Panc1 (cell line): ENCODE data around the gene CEP41. TPM values are rescaled to one million over a fixed set of nuclear protein-coding genes. Genes with fewer than 3 reads are reported as not detected.

ENCODE experiments used
- ATAC-seq: fragments of 200-7000 bp; cut with Tn5 transposase; 2 replicates; pipeline ENCODE4 v1.9.1; 2020; ENCODE audit warnings: mild to moderate bottlenecking, moderate library complexity
- BruUV-seq: library from RNA; stranded (reverse); fragments of 400-500 nt; replicated peaks from 2 replicates; lab custom pipeline; 2021; lab: Mats Ljungman, UMichigan
- CTCF ChIA-PET: fragments of 300-600 bp; sonication (Branson Sonifier 250); formaldehyde crosslinking; loops from one replicate; lab custom pipeline; 2022; ENCODE audit warnings: antibody characterized with exemption; lab: Charles Lee
- POLR2A ChIA-PET: fragments of 300-600 bp; sonication (Branson Sonifier 250); formaldehyde crosslinking; loops from one replicate; lab custom pipeline; 2022; ENCODE audit warnings: antibody characterized with exemption; lab: Charles Lee
- DNase-seq: peaks from one replicate; pipeline ENCODE4 v3.0.0-alpha.2; 2010; ENCODE audit warnings: low read depth, low spot score
- H3K27ac ChIP-seq: 2 replicates; pipeline ENCODE4 v1.5.1; 2011; ENCODE audit warnings: mild to moderate bottlenecking, low read length, inconsistent platforms
- H3K27me3 ChIP-seq: fragments of 200-500 bp; sonication (Bioruptor generic); 2 replicates; pipeline ENCODE4 v1.6.0; 2014; ENCODE audit warnings: low read length, inconsistent platforms; ENCODE audit not compliant: control insufficient read depth, insufficient read depth
- H3K36me3 ChIP-seq: fragments of 200-500 bp; sonication (Bioruptor generic); 2 replicates; pipeline ENCODE4 v1.5.1; 2014; ENCODE audit warnings: inconsistent platforms, mild to moderate bottlenecking, low read length, moderate library complexity; ENCODE audit not compliant: control insufficient read depth, insufficient read depth
- H3K4me1 ChIP-seq: 2 replicates; pipeline ENCODE4 v1.5.1; 2011; ENCODE audit warnings: inconsistent platforms, mild to moderate bottlenecking, low read length, moderate library complexity; ENCODE audit not compliant: control insufficient read depth, insufficient read depth
- H3K4me3 ChIP-seq, 2 experiments: 2 replicates each; pipeline ENCODE4 v1.5.1; 2011 to 2012; ENCODE audit warnings: low read depth in 2 of 2, low read length in 2 of 2, mild to moderate bottlenecking in 2 of 2, inconsistent platforms in 1 of 2, moderate library complexity in 1 of 2
- H3K9me3 ChIP-seq: fragments of 200-500 bp; sonication (Bioruptor generic); 2 replicates; pipeline ENCODE4 v1.5.1; 2014; ENCODE audit warnings: low read depth, mild to moderate bottlenecking, inconsistent platforms, low read length, moderate library complexity; ENCODE audit not compliant: control insufficient read depth, insufficient read depth
- POLR2AphosphoS5 ChIP-seq: IDR thresholded peaks from 2 replicates; pipeline ENCODE4 v1.6.1; 2012; ENCODE audit warnings: mild to moderate bottlenecking, low read depth, low read length, moderate library complexity
- REST ChIP-seq, 2 experiments: IDR thresholded peaks; 2 replicates each; pipeline ENCODE4 v1.6.1; 2011 to 2012; ENCODE audit warnings: low read depth in 2 of 2, control low read depth in 1 of 2, low read length in 1 of 2, mild to moderate bottlenecking in 1 of 2, moderate library complexity in 1 of 2; ENCODE audit not compliant: insufficient read depth in 1 of 2
- SIN3A ChIP-seq: IDR thresholded peaks from 2 replicates; pipeline ENCODE4 v1.6.1; 2012; ENCODE audit warnings: low read depth, mild to moderate bottlenecking, low read length, moderate library complexity, borderline replicate concordance; ENCODE audit not compliant: insufficient read depth
- TCF7L2 ChIP-seq: IDR thresholded peaks from 2 replicates; pipeline ENCODE4 v1.6.1; 2011; ENCODE audit warnings: mild to moderate bottlenecking, low read depth, low read length, inconsistent platforms
- in situ Hi-C: cut with HindIII; loops from 2 replicates; pipeline ENCODE4 v1.10.0; 2016; ENCODE audit warnings: low sequenced_read_pairs, low pct_unique_long_range_greater_than_20kb
- intact Hi-C: fragments of 100-400 bp; cut with micrococcal nuclease; formaldehyde crosslinking; loops from one replicate; pipeline ENCODE4 v1.10.0; 2022; ENCODE audit not compliant: unreplicated experiment
- total RNA-seq: library from RNA; stranded (reverse); gene quantifications from one replicate; pipeline ENCODE4 v1.2.1, GENCODE V29; 2021; ENCODE audit not compliant: unreplicated experiment
- TF ChIP-seq, protein P1 (sequence below): fragments of 450-650 bp; IDR thresholded peaks from 2 replicates; pipeline ENCODE4 v1.5.1; 2017; ENCODE audit warnings: mild to moderate bottlenecking

The CEP41 gene
- total RNA-seq, 1 experiment from 2014 or later, result 13.2 TPM

GRCh38 chr7:130423501-130424037, 17.2 kb downstream of the CEP41 start:
- ATAC-seq, result no peak
- Histone ChIP-seq H3K27me3 (no peaks in the 10 kb centered on the region), H3K4me3 (no peak overlapping the region), H3K36me3 (no peaks in the 10 kb centered on the region), H3K9me3 (no peaks in the 10 kb centered on the region), H3K4me1 (no peaks in the 10 kb centered on the region), H3K27ac (no peak overlapping the region)
- no peak for TF ChIP-seq POLR2AphosphoS5
- CTCF ChIA-PET, result no interaction called here
- no peak for DNase-seq
- BruUV-seq, result no TSS peak
- in situ Hi-C loops (no loop called here), intact Hi-C loops (no loop called here)
- POLR2A ChIA-PET, result interaction anchor here (0.6 kb wide), 1 partner anchor 204 kb away, joined by 3 read pairs; no protein-coding TSS in a partner anchor

GRCh38 chr7:130421684-130422083, 19.1 kb downstream of the CEP41 start:
- H3K27ac ChIP-seq, result no peak overlapping the region
- ATAC-seq (no peak), DNase-seq (no peak)
- TF ChIP-seq SIN3A, result no peak
- TF ChIP-seq POLR2AphosphoS5, result no peak
- TF ChIP-seq REST (IDR thresholded peaks at IDR 0.05; ENCODE audit: insufficient read depth in 1 of 2, low read depth in 2 of 2, low read length in 1 of 2), result no peak
- TF ChIP-seq, protein P1, sequence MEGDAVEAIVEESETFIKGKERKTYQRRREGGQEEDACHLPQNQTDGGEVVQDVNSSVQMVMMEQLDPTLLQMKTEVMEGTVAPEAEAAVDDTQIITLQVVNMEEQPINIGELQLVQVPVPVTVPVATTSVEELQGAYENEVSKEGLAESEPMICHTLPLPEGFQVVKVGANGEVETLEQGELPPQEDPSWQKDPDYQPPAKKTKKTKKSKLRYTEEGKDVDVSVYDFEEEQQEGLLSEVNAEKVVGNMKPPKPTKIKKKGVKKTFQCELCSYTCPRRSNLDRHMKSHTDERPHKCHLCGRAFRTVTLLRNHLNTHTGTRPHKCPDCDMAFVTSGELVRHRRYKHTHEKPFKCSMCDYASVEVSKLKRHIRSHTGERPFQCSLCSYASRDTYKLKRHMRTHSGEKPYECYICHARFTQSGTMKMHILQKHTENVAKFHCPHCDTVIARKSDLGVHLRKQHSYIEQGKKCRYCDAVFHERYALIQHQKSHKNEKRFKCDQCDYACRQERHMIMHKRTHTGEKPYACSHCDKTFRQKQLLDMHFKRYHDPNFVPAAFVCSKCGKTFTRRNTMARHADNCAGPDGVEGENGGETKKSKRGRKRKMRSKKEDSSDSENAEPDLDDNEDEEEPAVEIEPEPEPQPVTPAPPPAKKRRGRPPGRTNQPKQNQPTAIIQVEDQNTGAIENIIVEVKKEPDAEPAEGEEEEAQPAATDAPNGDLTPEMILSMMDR, result no peak
- CTCF ChIA-PET, result no interaction called here
- no peaks in the 10 kb centered on the region for H3K27me3 ChIP-seq
- H3K9me3 ChIP-seq, result no peaks in the 10 kb centered on the region
- BruUV-seq, result no TSS peak
- no peaks in the 10 kb centered on the region for H3K4me1 ChIP-seq
- H3K36me3 ChIP-seq, result no peaks in the 10 kb centered on the region
- intact Hi-C loops, result no loop called here
- H3K4me3 ChIP-seq, result no peak overlapping the region
- in situ Hi-C loops, result no loop called here
- POLR2A ChIA-PET, result no interaction called here

- no peak for ATAC-seq
- DNase-seq, result no peak
- CTCF ChIA-PET, result no interaction called here
- no peak overlapping the region for H3K4me3 ChIP-seq
- intact Hi-C loops, result no loop called here
- no peaks in the 10 kb centered on the region for H3K4me1 ChIP-seq
- no peak overlapping the region for H3K27ac ChIP-seq
- BruUV-seq, result no TSS peak
- POLR2A ChIA-PET, result no interaction called here
- in situ Hi-C loops, result no loop called here
- no peaks in the 10 kb centered on the region for H3K36me3 ChIP-seq
- H3K27me3 ChIP-seq, result no peaks in the 10 kb centered on the region
- TF ChIP-seq TCF7L2 (no peak), POLR2AphosphoS5 (no peak), SIN3A (no peak), REST (IDR thresholded peaks at IDR 0.05; ENCODE audit: insufficient read depth in 1 of 2, low read depth in 2 of 2, low read length in 1 of 2) (no peak)
- TF ChIP-seq, protein P1, result no peak
- no peaks in the 10 kb centered on the region for H3K9me3 ChIP-seq
Measured at GRCh38 chr7:130420943-130421578, 19.8 kb downstream of the CEP41 start.
